Smooth muscle cell (in vitro differentiated cells): ENCODE results near the gene AKR1C3. TPM values are rescaled to one million over a fixed set of nuclear protein-coding genes. Genes with fewer than 3 reads are reported as not detected.

Experiments used
- DNase-seq: peaks from one replicate; lab custom pipeline; 2025; ENCODE audit not compliant: unreplicated experiment; lab: John Stamatoyannopoulos, UW
- H2AFZ ChIP-seq: fragments of 200-600 bp; sonication (generic); 2 replicates; pipeline ENCODE4 v1.6.0; 2016; ENCODE audit warnings: antibody characterized with exemption, low read depth, mild to moderate bottlenecking
- H3F3A ChIP-seq: fragments of 200-600 bp; sonication (generic); 2 replicates; pipeline ENCODE4 v1.6.0; 2017; ENCODE audit warnings: antibody characterized with exemption, low read depth
- H3K27ac ChIP-seq: fragments of 200-600 bp; sonication (generic); 2 replicates; pipeline ENCODE4 v1.5.1; 2016; ENCODE audit warnings: low read depth, mild to moderate bottlenecking
- H3K27me3 ChIP-seq: fragments of 200-600 bp; sonication (generic); 2 replicates; pipeline ENCODE4 v1.6.1; 2016; ENCODE audit warnings: low read depth, mild to moderate bottlenecking
- H3K36me3 ChIP-seq: fragments of 200-600 bp; sonication (generic); 2 replicates; pipeline ENCODE4 v1.5.1; 2016; ENCODE audit warnings: low read depth
- H3K4me1 ChIP-seq: fragments of 200-600 bp; sonication (generic); 2 replicates; pipeline ENCODE4 v1.5.1; 2016; ENCODE audit warnings: low read depth
- H3K4me2 ChIP-seq: fragments of 200-600 bp; sonication (generic); 2 replicates; pipeline ENCODE4 v1.6.0; 2016; ENCODE audit warnings: mild to moderate bottlenecking
- H3K4me3 ChIP-seq: fragments of 200-600 bp; sonication (generic); 2 replicates; pipeline ENCODE4 v1.5.1; 2016; ENCODE audit warnings: mild to moderate bottlenecking
- H3K79me2 ChIP-seq: fragments of 200-600 bp; sonication (generic); 2 replicates; pipeline ENCODE4 v1.6.0; 2016; ENCODE audit warnings: low read depth, mild to moderate bottlenecking
- H3K9ac ChIP-seq: fragments of 200-600 bp; sonication (generic); 2 replicates; pipeline ENCODE4 v1.6.0; 2016; ENCODE audit warnings: low read depth
- H3K9me3 ChIP-seq: fragments of 200-600 bp; sonication (generic); replicated peaks from 2 replicates; pipeline ENCODE4 v1.5.1; 2016; ENCODE audit warnings: low read depth
- H4K20me1 ChIP-seq: fragments of 200-600 bp; sonication (generic); 2 replicates; pipeline ENCODE4 v1.6.0; 2016; ENCODE audit warnings: low read depth
- CTCF ChIP-seq: fragments of 200-600 bp; sonication (generic); IDR thresholded peaks from 2 replicates; pipeline ENCODE4 v1.5.1; 2017; ENCODE audit warnings: borderline replicate concordance, mild to moderate bottlenecking, antibody characterized with exemption; ENCODE audit not compliant: insufficient read depth, poor library complexity, severe bottlenecking
- WGBS: methylation state at CpG from one replicate; pipeline ENCODE4 v1.1.7; 2016; ENCODE audit warnings: low lambda C conversion rate; 5-methylcytosine and 5-hydroxymethylcytosine counted together
- polyA plus RNA-seq: library from polyadenylated mRNA; unstranded; fragments of >200 nt; fragmentation: Nextera tagmentation; extraction: Ambion mirVana; gene quantifications from 2 replicates; pipeline ENCODE4 v1.2.1, GENCODE V29; 2016
- total RNA-seq: library from RNA; depleted of rRNA; stranded (reverse); fragments of >200 nt; gene quantifications from 2 replicates; pipeline ENCODE4 v1.2.3, GENCODE V29; 2014

The AKR1C3 gene
- total and polyA plus RNA-seq, 2 experiments from 2014 or later: 0.27 to 4.5 TPM

DNA sequence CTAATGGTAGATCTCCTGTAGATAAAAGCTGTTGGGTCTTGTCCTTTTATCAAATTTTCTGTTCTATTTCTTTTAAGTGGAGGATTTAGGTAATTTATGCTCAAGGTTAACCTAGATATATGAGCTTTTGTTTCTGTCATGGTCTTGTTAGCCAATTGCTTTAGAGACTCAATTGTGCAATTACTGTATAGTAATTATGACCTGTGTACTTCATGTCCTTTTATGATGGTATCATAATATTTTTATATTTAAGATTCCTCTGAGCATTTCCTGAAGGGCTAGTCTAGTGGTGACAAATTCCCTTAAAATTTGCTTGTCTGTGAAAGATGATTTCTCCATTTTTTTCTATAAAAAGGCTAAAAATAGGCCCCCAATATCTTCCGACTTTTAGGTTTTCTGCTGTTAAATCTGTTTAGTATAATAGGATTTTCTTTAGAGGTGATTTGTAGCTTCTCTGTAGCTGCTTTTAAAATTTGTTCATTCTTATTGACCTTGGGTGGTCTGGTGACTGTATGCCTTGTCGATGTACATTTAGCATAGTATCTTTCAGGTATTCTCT is 5.4 kb upstream of the AKR1C3 start:
- DNase-seq: no peak
- H3F3A ChIP-seq: no peaks in the 10 kb centered on the region
- TF ChIP-seq CTCF: no peak
- no peaks in the 10 kb centered on the region for H3K4me1 ChIP-seq
- no peak overlapping the region for H3K27ac ChIP-seq
- H3K27me3 ChIP-seq: no peaks in the 10 kb centered on the region
- 96% methylated on average over 2 of the region's 2 CpGs for WGBS
- H3K9me3 ChIP-seq: no peaks in the 10 kb centered on the region
- H2AFZ ChIP-seq: no peak overlapping the region
- no peak overlapping the region for H3K9ac ChIP-seq
- H3K4me2 ChIP-seq: no peak overlapping the region
- no peaks in the 10 kb centered on the region for H3K36me3 ChIP-seq
- H3K79me2 ChIP-seq: no peaks in the 10 kb centered on the region
- H3K4me3 ChIP-seq: no peak overlapping the region
- no peaks in the 10 kb centered on the region for H4K20me1 ChIP-seq

- Histone ChIP-seq H3K4me3 (no peak overlapping the region), H3K9ac (no peak overlapping the region), H3F3A (no peaks in the 10 kb centered on the region), H3K9me3 (no peaks in the 10 kb centered on the region), H3K79me2 (no peaks in the 10 kb centered on the region), H3K4me2 (no peak overlapping the region), H3K27ac (no peak overlapping the region), H3K36me3 (no peaks in the 10 kb centered on the region), H4K20me1 (no peaks in the 10 kb centered on the region), H2AFZ (no peak overlapping the region), H3K27me3 (no peaks in the 10 kb centered on the region), H3K4me1 (no peaks in the 10 kb centered on the region)
- WGBS: 61% methylated on average over 4 of the region's 4 CpGs
- no peak for DNase-seq
- TF ChIP-seq CTCF: peak; percentile 23
Observed at GRCh38 chr10:5089865-5090264, 4.3 kb upstream of the AKR1C3 start.

DNA sequence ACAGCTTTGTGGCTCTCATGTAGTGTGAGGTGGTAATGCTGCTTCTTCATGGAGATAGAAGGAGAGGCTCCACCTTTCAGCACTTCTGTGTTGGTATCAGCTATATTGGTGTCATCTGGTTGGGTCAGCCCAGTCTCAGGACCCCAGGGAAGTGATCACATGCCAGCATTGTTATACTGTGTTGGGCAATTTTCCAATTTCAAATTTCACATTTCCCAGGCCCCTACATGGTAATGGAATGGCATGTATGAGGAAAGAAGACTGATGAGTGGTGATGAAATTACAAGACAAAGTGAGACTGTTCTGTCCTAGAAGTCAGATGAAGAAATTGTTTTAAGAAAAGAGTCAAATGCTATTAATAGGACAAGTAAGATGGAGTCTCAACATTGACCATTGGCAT is 3.7 kb upstream of the AKR1C3 start:
- Histone ChIP-seq H3F3A (no peaks in the 10 kb centered on the region), H3K4me3 (no peak overlapping the region), H2AFZ (no peak overlapping the region), H3K4me2 (no peak overlapping the region), H3K9ac (no peak overlapping the region), H4K20me1 (no peaks in the 10 kb centered on the region), H3K4me1 (no peaks in the 10 kb centered on the region), H3K36me3 (no peaks in the 10 kb centered on the region), H3K27ac (no peak overlapping the region), H3K9me3 (no peaks in the 10 kb centered on the region), H3K79me2 (no peaks in the 10 kb centered on the region), H3K27me3 (no peaks in the 10 kb centered on the region)
- no peak for DNase-seq
- no peak for TF ChIP-seq CTCF

- Histone ChIP-seq H3K4me1 (no peaks in the 10 kb centered on the region), H3K4me2 (no peak overlapping the region), H3F3A (no peaks in the 10 kb centered on the region), H3K9ac (no peak overlapping the region), H3K36me3 (no peaks in the 10 kb centered on the region), H3K27ac (no peak overlapping the region), H3K9me3 (no peaks in the 10 kb centered on the region), H4K20me1 (no peaks in the 10 kb centered on the region), H3K27me3 (no peaks in the 10 kb centered on the region), H2AFZ (no peak overlapping the region), H3K4me3 (no peak overlapping the region), H3K79me2 (no peaks in the 10 kb centered on the region)
- no peak for DNase-seq
- TF ChIP-seq CTCF: no peak
- WGBS: 87% methylated on average over 3 of the region's 3 CpGs
Observed at GRCh38 chr10:5091196-5091595, 3.0 kb upstream of the AKR1C3 start.
